Right cardiac atrium (tissue), 5 donors: ENCODE data around the gene ATXN1. TPM values are rescaled to one million over a fixed set of nuclear protein-coding genes. Genes with fewer than 3 reads are reported as not detected.

ENCODE experiments used
- ATAC-seq, 2 donors: fragments of 200-7000 bp; cut with Tn5 transposase; one replicate each; pipeline versions ENCODE4 v1.8.0 to v1.9.1; 2020; ENCODE audit warnings: moderate library complexity in 2 of 2, mild to moderate bottlenecking in 1 of 2
- DNase-seq, 3 donors: peaks; one replicate each; pipeline ENCODE4 v3.0.0-alpha.2; 2020
- H3K27ac ChIP-seq: one replicate; pipeline ENCODE4 v1.5.1; 2013; ENCODE audit warnings: mild to moderate bottlenecking, low read length, control low read depth, moderate library complexity
- H3K27me3 ChIP-seq: one replicate; pipeline ENCODE4 v1.6.1; 2013; ENCODE audit not compliant: control insufficient read depth, insufficient read depth
- H3K4me1 ChIP-seq: one replicate; pipeline ENCODE4 v1.6.1; 2013; ENCODE audit warnings: low read length; ENCODE audit not compliant: control insufficient read depth, insufficient read depth
- H3K4me3 ChIP-seq: one replicate; pipeline ENCODE4 v1.5.1; 2013; ENCODE audit warnings: low read length, control low read depth
- H3K9me3 ChIP-seq: one replicate; pipeline ENCODE4 v1.6.1; 2013; ENCODE audit warnings: low read length; ENCODE audit not compliant: control insufficient read depth
- WGBS: extraction: QIAGEN DNeasy Blood & Tissue Kit; methylation state at CpG from one replicate; pipeline ENCODE4 v1.1.7; 2013; 5-methylcytosine and 5-hydroxymethylcytosine counted together
- intact Hi-C, 4 donors: fragments of 100-400 bp; cut with DNase I; formaldehyde crosslinking; loops; one replicate each; pipeline versions ENCODE4 v1.11.0 to v1.14.0; 2022 to 2023
- polyA plus RNA-seq: library from polyadenylated mRNA; stranded (reverse); fragments of 200-250 nt; gene quantifications from one replicate; pipeline ENCODE4 v1.2.3, GENCODE V29; 2013
- total RNA-seq, 4 donors: library from RNA; stranded (reverse); fragmentation: NEBNext Ultra II Directional; extraction: Animal tissue kit (Norgen Biotek cat#: 25700); gene quantifications; one replicate each; pipeline ENCODE4 v1.2.1, GENCODE V29; 2021
- donor health status: healthy with polysubstance abuse.
- donor health status: DM: no; HTN: yes; CAD: no.
- donor health status: DM: no; HTN: no; CAD: no.
- donor health status: DM: no; HTN: yes; CAD: no; lungs with severe emphysema.
- donor health status: DM: yes; HTN: yes; CAD: no.

Gene ATXN1
- total and polyA plus RNA-seq, 5 donors = 11.8 to 50.7 (median 47.6) TPM

GRCh38 chr6:16249971-16250370 is 511.3 kb downstream of the ATXN1 start:
- Histone ChIP-seq H3K4me1 (peaks cover 5% of the 10 kb centered on the region), H3K27ac (no peak overlapping the region), H3K4me3 (no peak overlapping the region), H3K9me3 (no peaks in the 10 kb centered on the region), H3K27me3 (no peaks in the 10 kb centered on the region)
- intact Hi-C loops = no loop called here
- ATAC-seq (no peak), DNase-seq (no peak)
- 89% methylated on average over 1 of the region's 1 CpG for WGBS
